WTC11 (cell line): ENCODE data around the gene MOB3B. TPM values are rescaled to one million over a fixed set of nuclear protein-coding genes. Genes with fewer than 3 reads are reported as not detected.

Experiments used
- ATAC-seq: fragments of 200-7000 bp; cut with Tn5 transposase; 2 replicates; pipeline ENCODE4 v1.10.0; 2021; ENCODE audit warnings: mild to moderate bottlenecking, moderate library complexity
- CTCF ChIA-PET: fragments of 300-600 bp; sonication (Branson Sonifier 250); formaldehyde crosslinking; loops from one replicate; lab custom pipeline; 2021; ENCODE audit warnings: antibody characterized with exemption; lab: Charles Lee
- POLR2A ChIA-PET: fragments of 350-600 bp; sonication (Branson Sonifier 250); formaldehyde crosslinking; loops from one replicate; lab custom pipeline; 2021; ENCODE audit warnings: antibody characterized with exemption; lab: Charles Lee
- DNase-seq: peaks from one replicate; pipeline ENCODE4 v3.0.0; 2021; ENCODE audit warnings: low spot score
- H3K27ac Mint-ChIP-seq: 2 replicates; pipeline ENCODE4 v1.8.0; 2021; ENCODE audit warnings: mixed read lengths
- H3K27me3 Mint-ChIP-seq: 2 replicates; pipeline ENCODE4 v1.8.0; 2021; ENCODE audit warnings: low read depth, mild to moderate bottlenecking, moderate library complexity, mixed read lengths
- H3K36me3 Mint-ChIP-seq: 2 replicates; pipeline ENCODE4 v1.8.0; 2021; ENCODE audit warnings: mixed read lengths
- H3K4me1 Mint-ChIP-seq: 2 replicates; pipeline ENCODE4 v1.8.0; 2022; ENCODE audit warnings: mixed read lengths
- H3K4me3 Mint-ChIP-seq: 2 replicates; pipeline ENCODE4 v1.8.0; 2021; ENCODE audit warnings: mild to moderate bottlenecking, moderate library complexity, mixed read lengths
- H3K9me3 Mint-ChIP-seq: 2 replicates; pipeline ENCODE4 v1.8.0; 2021; ENCODE audit warnings: mixed read lengths
- FOXJ3 ChIP-seq: sonication (generic); formaldehyde crosslinking; IDR thresholded peaks from 2 replicates; pipeline ENCODE4 v1.9.0; 2021; ENCODE audit warnings: missing genetic modification reagents, mild to moderate bottlenecking, borderline replicate concordance
- JAZF1 ChIP-seq: fragments of 250-450 bp; sonication (Bioruptor Pico); IDR thresholded peaks from 2 replicates; pipeline ENCODE4 v1.9.0; 2021; ENCODE audit warnings: moderate library complexity, mild to moderate bottlenecking, inconsistent platforms
- KAT7 ChIP-seq: sonication (generic); formaldehyde crosslinking; IDR thresholded peaks from 2 replicates; pipeline ENCODE4 v1.8.1; 2023; ENCODE audit warnings: missing genetic modification reagents, mild to moderate bottlenecking, borderline replicate concordance
- MYBL2 ChIP-seq: sonication (generic); formaldehyde crosslinking; IDR thresholded peaks from 2 replicates; pipeline ENCODE4 v1.8.1; 2023; ENCODE audit warnings: mild to moderate bottlenecking, moderate library complexity, missing genetic modification reagents
- PRRX2 ChIP-seq: fragments of 250-450 bp; sonication (Bioruptor Pico); IDR thresholded peaks from 2 replicates; pipeline ENCODE4 v1.8.0; 2021; ENCODE audit warnings: mild to moderate bottlenecking
- ZNF232 ChIP-seq: sonication (generic); formaldehyde crosslinking; IDR thresholded peaks from 2 replicates; pipeline ENCODE4 v1.8.0; 2022; ENCODE audit warnings: mild to moderate bottlenecking, missing genetic modification reagents
- ZNF263 ChIP-seq: sonication (generic); formaldehyde crosslinking; IDR thresholded peaks from 2 replicates; pipeline ENCODE4 v1.8.1; 2022; ENCODE audit warnings: low read depth, mild to moderate bottlenecking, moderate library complexity, missing genetic modification reagents
- total RNA-seq: library from RNA; stranded (reverse); gene quantifications from 3 replicates; pipeline ENCODE4 v1.2.3, GENCODE V29; 2021
- TF ChIP-seq, protein P1 (sequence below): sonication (generic); formaldehyde crosslinking; IDR thresholded peaks from 2 replicates; pipeline ENCODE4 v1.8.1; 2023; ENCODE audit warnings: mild to moderate bottlenecking, moderate library complexity, missing genetic modification reagents
- TF ChIP-seq, protein P2 (sequence below): sonication (generic); formaldehyde crosslinking; IDR thresholded peaks from 2 replicates; pipeline ENCODE4 v1.8.0; 2023; ENCODE audit warnings: missing genetic modification reagents, mild to moderate bottlenecking, borderline replicate concordance
- TF ChIP-seq, protein P3 (sequence below): fragments of 200-600 bp; IDR thresholded peaks from 2 replicates; pipeline ENCODE4 v1.8.0; 2022; ENCODE audit warnings: antibody characterized with exemption
- TF ChIP-seq, protein P4 (sequence below): fragments of 250-450 bp; sonication (Bioruptor Pico); IDR thresholded peaks from 2 replicates; pipeline ENCODE4 v1.9.0; 2021; ENCODE audit warnings: moderate library complexity, mild to moderate bottlenecking, inconsistent platforms, borderline replicate concordance
- TF ChIP-seq, protein P5 (sequence below): sonication (generic); formaldehyde crosslinking; IDR thresholded peaks from 2 replicates; pipeline ENCODE4 v1.8.1; 2023; ENCODE audit warnings: mild to moderate bottlenecking, missing genetic modification reagents

Gene MOB3B
- total RNA-seq, 1 experiment from 2014 or later, result 25.1 TPM

DNA sequence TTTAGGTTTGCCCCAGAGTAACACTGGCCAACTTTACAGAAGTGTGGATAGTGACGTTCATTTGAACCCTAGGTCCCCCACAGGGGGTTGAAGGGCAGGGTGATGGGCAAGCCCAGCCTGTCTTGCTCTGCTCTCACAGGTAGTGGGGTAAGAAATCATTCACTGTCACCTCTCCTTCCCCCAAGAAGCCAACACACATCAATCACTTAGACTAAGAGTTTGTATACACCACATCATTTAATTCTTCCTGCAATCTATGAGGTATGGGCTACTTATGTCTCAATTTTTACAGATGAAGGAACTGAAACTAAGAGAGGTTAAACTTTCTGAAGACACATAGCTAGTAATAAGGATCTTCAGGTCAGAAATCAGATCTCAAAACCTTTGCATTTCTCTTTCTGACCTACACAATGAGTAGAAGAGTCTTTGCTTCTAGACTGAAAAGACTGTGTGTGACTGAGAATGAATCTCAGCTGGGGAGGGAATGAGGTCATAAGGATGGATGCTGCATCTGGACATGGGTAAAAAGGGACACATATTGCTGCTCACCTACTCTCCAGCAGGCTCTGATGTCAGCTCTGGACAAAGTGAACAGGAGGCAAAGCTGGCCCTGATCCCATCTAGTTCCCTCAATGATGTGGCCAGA, 151.7 kb downstream of the MOB3B start:
- ATAC-seq (no peak), DNase-seq (no peak)
- TF ChIP-seq, protein P1, sequence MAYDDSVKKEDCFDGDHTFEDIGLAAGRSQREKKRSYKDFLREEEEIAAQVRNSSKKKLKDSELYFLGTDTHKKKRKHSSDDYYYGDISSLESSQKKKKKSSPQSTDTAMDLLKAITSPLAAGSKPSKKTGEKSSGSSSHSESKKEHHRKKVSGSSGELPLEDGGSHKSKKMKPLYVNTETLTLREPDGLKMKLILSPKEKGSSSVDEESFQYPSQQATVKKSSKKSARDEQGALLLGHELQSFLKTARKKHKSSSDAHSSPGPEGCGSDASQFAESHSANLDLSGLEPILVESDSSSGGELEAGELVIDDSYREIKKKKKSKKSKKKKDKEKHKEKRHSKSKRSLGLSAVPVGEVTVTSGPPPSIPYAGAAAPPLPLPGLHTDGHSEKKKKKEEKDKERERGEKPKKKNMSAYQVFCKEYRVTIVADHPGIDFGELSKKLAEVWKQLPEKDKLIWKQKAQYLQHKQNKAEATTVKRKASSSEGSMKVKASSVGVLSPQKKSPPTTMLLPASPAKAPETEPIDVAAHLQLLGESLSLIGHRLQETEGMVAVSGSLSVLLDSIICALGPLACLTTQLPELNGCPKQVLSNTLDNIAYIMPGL (CRISPR knock-in tag), result no peak
- TF ChIP-seq, protein P2, sequence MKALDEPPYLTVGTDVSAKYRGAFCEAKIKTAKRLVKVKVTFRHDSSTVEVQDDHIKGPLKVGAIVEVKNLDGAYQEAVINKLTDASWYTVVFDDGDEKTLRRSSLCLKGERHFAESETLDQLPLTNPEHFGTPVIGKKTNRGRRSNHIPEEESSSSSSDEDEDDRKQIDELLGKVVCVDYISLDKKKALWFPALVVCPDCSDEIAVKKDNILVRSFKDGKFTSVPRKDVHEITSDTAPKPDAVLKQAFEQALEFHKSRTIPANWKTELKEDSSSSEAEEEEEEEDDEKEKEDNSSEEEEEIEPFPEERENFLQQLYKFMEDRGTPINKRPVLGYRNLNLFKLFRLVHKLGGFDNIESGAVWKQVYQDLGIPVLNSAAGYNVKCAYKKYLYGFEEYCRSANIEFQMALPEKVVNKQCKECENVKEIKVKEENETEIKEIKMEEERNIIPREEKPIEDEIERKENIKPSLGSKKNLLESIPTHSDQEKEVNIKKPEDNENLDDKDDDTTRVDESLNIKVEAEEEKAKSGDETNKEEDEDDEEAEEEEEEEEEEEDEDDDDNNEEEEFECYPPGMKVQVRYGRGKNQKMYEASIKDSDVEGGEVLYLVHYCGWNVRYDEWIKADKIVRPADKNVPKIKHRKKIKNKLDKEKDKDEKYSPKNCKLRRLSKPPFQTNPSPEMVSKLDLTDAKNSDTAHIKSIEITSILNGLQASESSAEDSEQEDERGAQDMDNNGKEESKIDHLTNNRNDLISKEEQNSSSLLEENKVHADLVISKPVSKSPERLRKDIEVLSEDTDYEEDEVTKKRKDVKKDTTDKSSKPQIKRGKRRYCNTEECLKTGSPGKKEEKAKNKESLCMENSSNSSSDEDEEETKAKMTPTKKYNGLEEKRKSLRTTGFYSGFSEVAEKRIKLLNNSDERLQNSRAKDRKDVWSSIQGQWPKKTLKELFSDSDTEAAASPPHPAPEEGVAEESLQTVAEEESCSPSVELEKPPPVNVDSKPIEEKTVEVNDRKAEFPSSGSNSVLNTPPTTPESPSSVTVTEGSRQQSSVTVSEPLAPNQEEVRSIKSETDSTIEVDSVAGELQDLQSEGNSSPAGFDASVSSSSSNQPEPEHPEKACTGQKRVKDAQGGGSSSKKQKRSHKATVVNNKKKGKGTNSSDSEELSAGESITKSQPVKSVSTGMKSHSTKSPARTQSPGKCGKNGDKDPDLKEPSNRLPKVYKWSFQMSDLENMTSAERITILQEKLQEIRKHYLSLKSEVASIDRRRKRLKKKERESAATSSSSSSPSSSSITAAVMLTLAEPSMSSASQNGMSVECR (CRISPR knock-in tag), result no peak
- no peak for TF ChIP-seq KAT7 (CRISPR knock-in tag)
- no peak for TF ChIP-seq JAZF1 (CRISPR knock-in tag)
- TF ChIP-seq FOXJ3 (CRISPR knock-in tag), result no peak
- TF ChIP-seq, protein P3, sequence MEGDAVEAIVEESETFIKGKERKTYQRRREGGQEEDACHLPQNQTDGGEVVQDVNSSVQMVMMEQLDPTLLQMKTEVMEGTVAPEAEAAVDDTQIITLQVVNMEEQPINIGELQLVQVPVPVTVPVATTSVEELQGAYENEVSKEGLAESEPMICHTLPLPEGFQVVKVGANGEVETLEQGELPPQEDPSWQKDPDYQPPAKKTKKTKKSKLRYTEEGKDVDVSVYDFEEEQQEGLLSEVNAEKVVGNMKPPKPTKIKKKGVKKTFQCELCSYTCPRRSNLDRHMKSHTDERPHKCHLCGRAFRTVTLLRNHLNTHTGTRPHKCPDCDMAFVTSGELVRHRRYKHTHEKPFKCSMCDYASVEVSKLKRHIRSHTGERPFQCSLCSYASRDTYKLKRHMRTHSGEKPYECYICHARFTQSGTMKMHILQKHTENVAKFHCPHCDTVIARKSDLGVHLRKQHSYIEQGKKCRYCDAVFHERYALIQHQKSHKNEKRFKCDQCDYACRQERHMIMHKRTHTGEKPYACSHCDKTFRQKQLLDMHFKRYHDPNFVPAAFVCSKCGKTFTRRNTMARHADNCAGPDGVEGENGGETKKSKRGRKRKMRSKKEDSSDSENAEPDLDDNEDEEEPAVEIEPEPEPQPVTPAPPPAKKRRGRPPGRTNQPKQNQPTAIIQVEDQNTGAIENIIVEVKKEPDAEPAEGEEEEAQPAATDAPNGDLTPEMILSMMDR, result no peak
- TF ChIP-seq, protein P4, sequence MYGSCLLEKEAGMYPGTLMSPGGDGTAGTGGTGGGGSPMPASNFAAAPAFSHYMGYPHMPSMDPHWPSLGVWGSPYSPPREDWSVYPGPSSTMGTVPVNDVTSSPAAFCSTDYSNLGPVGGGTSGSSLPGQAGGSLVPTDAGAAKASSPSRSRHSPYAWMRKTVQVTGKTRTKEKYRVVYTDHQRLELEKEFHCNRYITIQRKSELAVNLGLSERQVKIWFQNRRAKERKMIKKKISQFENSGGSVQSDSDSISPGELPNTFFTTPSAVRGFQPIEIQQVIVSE (CRISPR knock-in tag), result no peak
- TF ChIP-seq ZNF232 (CRISPR knock-in tag), result no peak
- TF ChIP-seq ZNF263 (CRISPR knock-in tag), result no peak
- TF ChIP-seq PRRX2 (CRISPR knock-in tag), result no peak
- no peak for TF ChIP-seq MYBL2
- TF ChIP-seq, protein P5, sequence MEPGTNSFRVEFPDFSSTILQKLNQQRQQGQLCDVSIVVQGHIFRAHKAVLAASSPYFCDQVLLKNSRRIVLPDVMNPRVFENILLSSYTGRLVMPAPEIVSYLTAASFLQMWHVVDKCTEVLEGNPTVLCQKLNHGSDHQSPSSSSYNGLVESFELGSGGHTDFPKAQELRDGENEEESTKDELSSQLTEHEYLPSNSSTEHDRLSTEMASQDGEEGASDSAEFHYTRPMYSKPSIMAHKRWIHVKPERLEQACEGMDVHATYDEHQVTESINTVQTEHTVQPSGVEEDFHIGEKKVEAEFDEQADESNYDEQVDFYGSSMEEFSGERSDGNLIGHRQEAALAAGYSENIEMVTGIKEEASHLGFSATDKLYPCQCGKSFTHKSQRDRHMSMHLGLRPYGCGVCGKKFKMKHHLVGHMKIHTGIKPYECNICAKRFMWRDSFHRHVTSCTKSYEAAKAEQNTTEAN (CRISPR knock-in tag), result no peak

More for the DNA sequence above, 151.7 kb downstream of the MOB3B start:
- no peaks in the 10 kb centered on the region; the same call in 1 of the 2 replicates for H3K27me3 Mint-ChIP-seq
- CTCF ChIA-PET, result interaction anchor here (1.7 kb wide), 1 partner anchor 45 kb away, joined by 7 read pairs; no protein-coding TSS in a partner anchor
- H3K9me3 Mint-ChIP-seq, result peaks cover 3% of the 10 kb centered on the region
- H3K36me3 Mint-ChIP-seq, result 0 out of 2 replicates have a peak, but pooled peaks cover 3% of the 10 kb centered on the region
- no peak overlapping the region for H3K4me3 Mint-ChIP-seq
- H3K27ac Mint-ChIP-seq, result peak overlapping the region; percentile 7; the same call in 1 of the 2 replicates
- POLR2A ChIA-PET, result interaction anchor here (1.2 kb wide), 1 partner anchor 18 kb away, joined by 3 read pairs; no protein-coding TSS in a partner anchor
- peaks cover 49% of the 10 kb centered on the region for H3K4me1 Mint-ChIP-seq
